Mucosa of gallbladder (tissue), 1 donor: ENCODE results near the gene DCC. TPM values are rescaled to one million over a fixed set of nuclear protein-coding genes. Genes with fewer than 3 reads are reported as not detected.
A peak's percentile ranks its signal among the peaks of the same experiment; 100 is the strongest.

Experiments
- DNase-seq: peaks from one replicate; pipeline ENCODE4 v3.0.0-alpha.2; 2020; ENCODE audit warnings: low spot score
- total RNA-seq: library from RNA; stranded (reverse); gene quantifications from one replicate; pipeline ENCODE4 v1.2.1, GENCODE V29; 2021
- donor health status: DM: no; HTN: no; CAD: no.

The DCC gene
- total RNA-seq, 1 donor from 2014 or later, result not detected

DNA sequence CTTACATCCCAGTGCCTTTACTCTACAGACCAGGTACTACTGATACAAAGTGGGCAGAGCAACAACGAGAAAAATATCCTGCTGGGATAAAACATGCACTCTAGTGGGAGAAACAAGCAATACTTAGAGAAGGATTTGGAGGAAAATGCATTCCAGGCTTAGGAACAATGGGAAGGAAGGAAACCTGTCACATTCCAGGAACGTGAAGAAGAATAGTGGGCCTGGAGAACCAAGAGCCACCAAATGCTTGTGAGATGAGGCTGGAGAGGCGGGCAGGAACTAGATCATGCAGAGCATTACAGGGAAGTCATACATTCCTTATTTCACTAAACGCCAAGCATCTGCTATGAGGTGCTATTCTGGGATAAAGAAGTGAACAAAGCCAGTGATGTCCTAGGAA, 342.3 kb downstream of the DCC start:
- no peak for DNase-seq

DNA sequence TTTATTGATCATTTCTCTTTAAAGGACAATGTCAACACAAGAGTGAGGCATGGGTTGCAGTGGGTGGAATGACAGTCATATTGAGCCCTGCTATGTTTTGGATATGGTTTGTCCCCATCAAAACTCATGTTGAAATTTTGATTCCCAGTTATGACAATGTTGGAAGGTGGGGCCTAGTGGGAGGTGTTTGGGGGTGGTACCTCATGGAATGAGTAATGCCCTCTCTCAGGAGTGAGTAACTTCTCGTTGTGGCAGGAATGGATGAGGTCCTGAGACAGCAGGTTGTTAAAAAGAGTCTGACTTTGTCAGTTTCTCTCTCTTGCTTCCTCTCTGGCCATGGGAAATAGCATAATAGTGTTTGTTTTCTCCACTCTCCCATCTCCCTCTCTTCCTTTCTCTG, 345.3 kb downstream of the DCC start:
- no peak for DNase-seq

DNA sequence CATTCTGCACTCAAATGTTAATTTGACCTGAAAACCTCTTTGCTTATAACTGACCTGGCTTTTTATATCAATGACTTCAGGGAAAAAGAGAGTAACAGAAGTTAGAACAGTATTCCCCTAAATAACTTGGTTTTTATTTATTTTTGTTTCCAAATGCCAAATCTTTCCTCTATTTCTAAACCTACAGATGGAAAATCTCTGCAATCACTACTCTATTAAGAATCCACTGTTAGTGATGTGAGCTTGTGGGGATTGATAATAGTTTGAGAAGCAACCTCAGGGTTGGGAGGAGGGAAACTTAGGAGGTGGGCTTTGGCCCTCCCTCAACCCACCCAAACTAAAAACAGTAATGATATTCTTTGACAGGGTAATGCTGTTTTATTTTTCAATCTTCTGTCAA, 351.8 kb downstream of the DCC start:
- DNase-seq, result no peak

DNA sequence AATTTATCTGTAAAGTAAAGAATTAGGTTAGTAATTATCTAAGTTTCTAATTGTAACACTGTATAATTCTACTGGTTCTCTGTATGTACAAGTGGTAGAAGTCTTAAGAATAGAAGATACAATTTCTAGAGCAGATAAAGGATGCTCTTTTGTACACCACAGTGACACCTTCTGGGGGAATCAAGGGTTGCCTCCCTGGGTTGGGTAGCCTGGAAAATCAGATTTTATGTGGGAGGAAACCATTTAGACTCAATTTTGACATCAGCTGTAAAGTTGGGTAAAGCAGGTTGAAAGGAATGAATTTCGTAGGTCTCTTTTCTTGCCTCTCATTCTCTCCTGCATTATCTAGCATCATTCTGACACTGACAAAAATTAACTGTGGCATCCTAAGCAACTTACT, 354.8 kb downstream of the DCC start:
- DNase-seq, result no peak

DNA sequence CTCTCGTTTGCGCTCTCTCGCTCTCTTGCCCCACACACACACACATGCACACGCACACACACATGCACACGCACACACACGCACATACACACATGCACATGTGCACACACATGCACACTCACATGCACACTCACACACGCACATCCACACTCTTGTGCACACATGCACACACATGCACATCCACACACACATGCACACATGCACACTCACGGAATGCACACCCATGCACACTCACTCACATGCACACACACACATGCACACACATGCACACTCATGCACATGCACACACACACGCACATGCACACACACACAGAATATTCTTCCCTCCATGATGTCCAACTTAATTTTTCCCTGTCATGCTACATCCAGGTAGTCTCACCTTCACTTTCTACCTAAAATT, 360.1 kb downstream of the DCC start:
- DNase-seq, result no peak

DNA sequence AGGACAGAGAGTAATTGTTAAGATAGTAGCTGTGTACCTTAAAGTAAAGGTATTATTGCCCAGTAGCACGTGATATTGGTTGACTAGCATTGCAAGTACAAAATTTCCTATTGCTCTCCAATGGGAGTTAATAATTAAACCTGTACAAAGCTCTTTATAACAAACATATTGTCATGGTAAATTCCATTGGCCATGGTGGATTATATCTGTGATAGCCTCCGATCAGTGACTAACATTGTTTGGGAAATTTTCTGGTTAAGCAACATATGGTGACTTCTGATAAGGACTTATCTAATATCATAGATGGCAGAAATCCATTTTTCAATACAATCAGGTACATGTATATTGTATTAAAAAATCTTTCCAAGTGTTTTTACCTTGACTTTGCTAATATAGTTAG, 360.8 kb downstream of the DCC start:
- DNase-seq, result no peak

DNA sequence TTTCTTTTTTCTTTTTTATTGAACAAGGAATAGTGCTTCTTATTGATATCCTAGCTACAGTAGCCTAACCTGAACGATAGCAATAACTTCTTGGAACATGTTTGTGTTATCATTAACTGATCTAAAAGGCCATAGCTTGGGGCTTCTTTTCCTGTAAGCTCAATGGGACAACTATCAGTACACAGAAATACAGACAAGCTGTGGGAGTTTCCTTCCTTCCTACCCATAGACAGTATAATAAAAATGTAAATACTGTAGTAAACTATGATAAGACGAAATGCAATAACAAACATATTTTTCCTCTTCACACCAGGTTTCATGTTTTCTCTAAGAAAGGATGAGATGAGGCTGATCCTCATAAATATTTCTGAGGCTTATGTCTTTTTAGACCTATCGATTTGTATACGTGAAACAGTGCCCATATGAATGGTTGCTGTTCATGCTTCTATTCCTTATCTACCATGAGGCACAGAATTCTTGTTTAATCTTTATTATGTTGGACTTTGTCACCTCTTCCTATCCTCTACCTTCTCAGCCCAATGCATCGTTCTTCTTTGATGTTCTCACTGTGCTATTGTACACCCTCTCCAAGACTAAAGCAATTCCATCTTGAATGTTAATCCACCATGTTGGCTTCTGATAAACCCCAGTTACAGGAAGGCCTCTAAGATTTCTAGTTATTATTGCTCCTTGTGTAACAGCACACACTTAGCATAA, 361.4 kb downstream of the DCC start:
- DNase-seq, result no peak

DNA sequence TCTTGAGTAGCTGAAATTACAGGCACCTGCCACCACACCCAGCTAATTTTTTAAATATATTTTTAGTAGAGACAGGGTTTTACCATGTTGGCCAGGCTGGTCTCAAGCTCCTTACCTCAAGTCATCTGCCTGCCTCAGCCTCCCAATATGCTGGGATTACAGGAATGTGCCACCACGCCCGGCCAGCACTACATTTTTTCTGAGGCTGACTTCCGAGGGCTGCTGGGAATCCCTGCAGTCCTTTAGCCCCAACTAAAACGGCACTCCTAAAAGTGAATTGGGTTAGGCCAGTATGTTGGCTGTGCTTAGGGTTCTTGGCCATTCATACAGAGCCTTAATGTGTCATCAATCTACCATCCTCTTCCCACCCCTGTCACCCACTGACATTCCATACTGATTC, 375.4 kb downstream of the DCC start:
- no peak for DNase-seq

DNA sequence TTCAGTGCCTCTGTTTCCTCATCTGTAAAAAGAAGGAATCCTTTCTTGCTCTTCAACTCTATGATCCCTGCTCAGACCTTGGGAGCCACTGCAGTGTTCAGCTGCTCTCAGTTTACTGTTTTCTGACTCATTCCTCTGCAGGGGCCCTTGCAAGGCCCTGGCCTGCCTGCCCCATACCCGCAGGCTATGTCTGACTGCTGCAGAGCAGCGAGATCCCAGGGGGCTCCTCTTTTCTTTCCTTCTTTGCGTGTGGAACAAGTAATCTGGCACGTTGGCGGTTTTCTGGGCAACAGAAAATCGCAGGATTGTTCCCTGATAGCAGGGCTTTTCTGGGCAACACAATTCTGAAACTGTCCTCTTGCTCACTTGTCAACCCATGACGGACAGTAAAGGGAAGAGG, 376.0 kb downstream of the DCC start:
- DNase-seq, result no peak

DNA sequence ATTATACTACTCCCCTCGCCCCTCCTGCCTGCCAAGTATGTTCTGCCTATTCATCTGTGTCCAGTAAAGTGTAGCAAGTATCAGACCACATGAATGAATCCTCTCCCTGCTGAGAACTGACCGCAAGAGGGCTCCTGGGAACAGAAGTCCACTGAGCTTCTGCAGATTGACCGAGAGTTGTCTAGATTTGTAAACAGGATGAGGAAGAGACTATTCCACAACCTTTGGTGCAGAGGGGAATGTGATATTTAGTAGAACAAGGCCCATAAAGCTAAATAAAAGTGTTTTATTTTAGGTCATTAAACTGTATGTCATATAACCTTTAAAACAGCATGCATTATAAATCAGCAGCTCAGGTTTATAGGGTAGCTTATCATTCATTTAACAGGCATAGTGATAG, 377.0 kb downstream of the DCC start:
- DNase-seq, result peak; percentile 20

DNA sequence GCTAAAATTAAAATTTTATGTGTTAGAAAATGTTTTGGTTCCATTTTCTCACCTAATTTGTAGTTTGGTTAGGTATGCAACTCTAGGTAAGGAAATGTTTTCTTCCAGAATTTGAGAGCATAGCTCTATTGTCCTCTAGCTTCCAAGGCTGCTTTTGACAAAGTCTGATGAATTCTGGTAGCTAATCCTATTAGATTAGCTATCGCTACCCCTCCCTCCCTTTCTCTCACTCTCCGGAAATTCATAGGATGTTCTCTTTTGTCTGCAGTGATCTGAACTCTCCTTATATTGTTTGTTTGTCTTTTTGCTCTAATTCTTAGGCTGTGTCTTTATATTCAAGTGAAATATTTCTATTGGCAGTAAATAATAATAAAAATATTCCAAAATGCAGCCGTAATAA, 382.9 kb downstream of the DCC start:
- no peak for DNase-seq

DNA sequence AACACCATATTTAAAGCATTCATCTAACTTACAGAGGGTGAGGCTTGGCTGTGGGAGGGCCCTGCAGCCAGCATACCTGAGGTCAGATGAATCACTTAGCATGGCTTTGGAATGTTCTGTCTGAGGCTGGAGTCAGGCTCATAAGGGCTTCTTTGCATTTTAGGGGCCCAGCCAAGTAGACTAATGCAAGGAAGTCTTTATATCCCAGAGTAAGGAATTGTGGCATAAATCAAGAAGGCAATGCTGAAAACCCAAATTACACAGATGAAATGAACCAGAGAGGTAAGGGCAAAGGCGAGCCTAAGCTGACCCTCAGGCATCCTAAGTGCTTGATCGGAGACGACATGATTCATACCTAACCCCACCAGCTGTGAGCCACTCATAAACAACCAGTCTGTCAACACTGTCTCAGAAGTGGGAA, 383.6 kb downstream of the DCC start:
- DNase-seq, result no peak

DNA sequence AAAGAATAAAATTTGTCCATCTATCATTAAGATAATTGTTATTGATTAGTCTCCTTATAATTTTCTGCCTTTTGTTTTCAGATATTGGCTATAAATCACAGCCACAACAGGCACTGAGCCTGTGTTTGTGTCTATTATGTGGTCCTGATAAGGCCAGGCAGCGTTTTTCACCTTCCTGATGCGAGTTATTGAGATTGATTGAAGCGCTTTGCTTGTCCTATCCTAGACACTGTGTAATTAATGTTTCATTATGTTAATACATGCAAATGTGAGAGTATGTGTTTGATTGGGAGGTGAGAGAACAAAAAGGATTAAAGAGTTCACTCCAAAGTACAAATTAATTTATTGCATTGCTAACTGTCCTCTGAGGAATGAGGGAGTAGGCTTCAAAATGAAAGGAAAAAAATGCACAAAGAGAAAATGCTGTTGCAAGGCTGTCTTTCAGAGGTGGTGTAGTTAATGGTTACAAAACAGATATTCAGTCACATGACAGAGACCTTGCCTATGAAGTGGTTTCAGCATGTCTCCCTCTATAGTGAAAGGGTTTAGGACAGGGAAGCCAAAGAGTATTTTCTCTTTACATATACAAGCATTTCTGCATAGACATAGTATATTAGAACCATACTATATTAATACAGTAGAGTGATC, 391.1 kb downstream of the DCC start:
- DNase-seq, result no peak

DNA sequence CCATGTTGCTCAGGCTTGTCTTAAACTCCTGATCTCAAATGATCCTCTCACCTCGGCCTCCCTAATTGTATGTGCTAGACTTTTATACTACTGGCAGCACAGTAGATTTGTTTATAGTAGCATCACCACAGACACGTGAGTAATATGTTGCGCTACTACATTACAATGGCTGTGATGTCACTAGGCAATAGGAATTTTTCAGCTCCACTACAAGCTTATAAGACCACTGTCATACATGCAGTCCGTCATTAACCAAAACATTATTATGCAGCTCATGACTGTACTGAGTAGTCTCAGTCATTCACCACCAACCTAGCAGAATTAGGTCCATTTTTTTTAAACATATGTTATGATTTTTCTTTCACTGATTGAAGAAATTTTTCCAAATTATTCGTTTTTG, 398.9 kb downstream of the DCC start:
- no peak for DNase-seq

DNA sequence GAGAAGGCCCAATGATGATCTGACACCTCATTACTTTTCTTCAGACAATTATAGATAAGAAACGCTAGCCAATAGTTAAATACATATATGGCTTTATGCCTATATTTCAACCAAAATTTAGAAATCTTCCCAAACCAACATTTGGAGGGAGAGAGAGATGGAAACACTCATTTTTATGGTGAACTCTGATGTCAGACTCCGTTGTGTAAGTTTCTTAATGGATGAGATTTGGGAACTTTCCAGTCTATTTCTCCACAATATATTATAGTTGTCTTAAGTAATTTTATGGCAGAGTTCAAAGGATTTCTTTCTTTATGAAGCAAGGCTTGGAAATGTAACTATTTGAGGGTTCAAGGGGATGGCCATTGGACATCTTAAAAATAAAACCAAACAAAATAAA, 407.0 kb downstream of the DCC start:
- no peak for DNase-seq

DNA sequence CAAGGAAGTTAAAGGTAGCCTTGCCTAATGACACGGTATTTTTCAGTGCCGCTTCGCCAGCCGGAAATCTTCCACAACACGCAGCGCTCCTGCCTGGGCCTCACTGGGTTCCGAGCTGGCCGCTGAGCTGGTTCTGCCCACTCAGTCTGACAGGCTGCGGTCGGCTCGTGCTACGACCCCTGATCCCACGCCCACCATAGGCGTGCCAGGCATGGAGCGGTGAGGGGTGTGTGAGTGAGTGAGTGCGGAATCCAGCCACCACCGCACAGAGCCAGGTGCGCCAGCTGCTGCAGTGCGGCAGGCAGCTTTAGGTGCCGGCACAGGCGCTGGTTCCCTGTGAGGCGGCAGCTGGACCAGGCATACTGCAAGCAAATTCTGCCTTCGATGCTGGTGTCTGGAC, 407.9 kb downstream of the DCC start:
- no peak for DNase-seq

DNA sequence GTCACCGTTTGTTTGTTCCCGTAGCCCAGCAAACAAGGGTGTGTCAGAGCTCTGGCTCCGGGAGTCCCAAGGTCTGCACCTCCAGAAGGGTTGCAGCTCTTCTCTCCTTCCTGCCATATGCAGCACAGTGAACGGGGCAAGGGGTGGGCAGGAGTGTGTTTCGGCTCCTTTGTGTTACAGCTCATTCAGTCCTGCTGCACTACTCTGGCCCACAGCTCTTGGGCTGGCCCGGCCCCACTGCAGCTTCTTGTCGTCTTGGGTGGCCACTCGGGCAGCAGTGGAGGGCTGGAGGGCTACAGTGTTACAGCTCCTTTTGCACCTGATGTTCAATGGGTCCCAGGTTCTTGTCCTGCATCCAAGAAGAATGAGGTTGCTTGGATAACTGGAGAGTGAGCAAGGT, 408.3 kb downstream of the DCC start:
- DNase-seq, result no peak

DNA sequence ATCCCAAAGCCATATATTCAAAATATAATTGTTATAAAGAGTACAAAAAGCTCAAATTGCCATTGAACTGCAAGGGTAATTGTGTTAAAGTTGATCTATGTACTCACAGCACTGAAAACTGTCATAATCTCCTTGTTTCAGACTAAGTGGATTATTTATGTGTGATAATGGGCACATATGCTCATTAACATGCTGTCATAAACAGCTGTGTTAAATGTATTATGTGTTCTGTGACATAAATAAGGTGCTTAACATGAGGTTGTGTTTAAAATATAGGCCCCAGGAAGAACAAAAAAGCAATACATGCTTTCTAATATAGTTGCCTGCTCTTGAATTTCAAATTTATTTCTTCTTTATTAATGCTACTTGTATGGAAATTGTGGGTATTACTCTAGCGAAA, 409.5 kb downstream of the DCC start:
- DNase-seq, result no peak

DNA sequence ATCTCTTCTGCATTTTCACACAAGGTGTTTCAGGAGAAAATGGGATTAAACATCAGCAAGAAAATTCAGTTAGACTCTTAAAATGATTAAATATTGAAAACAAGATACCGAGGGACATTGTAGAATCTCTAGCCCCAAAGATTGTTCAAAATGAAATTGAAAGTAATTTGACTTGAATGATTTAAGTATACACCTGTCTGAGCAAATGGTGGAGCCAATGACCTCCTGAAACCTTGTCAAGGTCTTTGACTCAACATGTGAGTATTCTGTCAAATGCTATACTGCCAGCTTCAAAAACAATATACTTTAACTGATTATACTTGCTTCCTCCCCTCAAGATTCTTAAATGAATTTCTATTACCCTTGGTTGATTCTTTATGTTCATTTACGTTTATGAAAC, 411.0 kb downstream of the DCC start:
- DNase-seq, result no peak

DNA sequence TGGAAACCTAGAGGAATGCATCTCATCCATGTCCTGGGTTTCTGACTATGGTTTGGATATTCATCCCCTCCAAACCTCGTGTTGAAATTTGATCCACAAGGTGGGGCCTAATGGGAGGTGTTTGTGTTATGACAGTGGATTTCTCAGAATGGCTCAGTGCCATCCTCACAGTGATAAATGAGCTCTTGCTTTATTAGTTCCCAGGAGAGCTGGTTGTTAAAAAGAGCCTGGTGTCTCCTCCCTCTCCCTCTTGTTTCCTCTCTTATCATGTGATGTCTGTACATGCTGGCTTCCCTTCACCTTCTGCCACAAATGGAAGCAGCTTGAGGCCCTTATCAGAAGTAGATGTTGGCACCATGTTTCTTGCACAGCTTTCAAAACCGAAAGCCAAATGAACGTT, 424.3 kb downstream of the DCC start:
- DNase-seq, result no peak

DNA sequence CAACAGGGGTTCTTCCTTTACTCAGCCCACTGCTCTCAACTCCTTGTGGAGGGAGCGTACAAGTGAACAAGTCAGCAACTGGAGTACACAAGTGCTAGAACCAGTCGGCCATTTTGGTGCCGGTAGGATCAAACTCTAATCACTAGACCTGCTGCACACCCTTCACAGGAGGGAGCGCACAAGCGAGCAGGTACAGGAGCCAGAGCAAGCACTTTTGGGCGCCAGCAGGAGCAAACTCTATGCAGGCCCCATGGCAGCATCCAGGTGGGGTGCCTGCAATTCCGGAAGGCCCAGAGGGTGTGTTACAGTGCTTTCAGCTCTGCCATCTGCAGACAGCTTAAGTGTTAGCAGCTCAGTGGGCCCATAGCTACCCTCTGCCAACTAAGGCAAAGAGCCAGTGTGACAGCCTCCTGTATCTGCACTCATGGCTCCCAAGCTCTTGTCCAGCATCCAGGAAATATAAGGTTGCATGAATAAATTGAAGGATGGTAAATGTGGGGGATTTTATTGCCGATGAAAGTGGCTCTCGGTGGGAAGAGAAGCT, 426.1 kb downstream of the DCC start:
- DNase-seq, result no peak

DNA sequence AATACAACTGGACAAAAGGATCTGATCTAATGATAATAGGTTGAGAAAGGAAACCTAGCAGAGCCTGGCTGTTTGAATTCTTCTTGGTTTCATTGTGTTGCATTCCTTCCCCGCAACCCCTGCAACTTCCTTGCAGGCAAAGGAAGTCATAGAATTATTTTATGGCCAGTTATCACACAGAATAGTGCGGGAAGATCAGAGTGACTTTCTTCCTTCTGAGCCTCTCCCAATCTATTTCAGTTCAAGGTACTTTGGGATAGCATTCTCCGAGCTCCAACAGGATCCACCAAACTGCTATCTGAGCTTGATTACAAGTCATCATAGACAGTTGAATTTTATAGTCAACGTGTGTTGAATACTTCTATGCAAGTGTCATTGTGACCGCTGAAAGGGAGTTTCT, 441.1 kb downstream of the DCC start:
- DNase-seq, result no peak

DNA sequence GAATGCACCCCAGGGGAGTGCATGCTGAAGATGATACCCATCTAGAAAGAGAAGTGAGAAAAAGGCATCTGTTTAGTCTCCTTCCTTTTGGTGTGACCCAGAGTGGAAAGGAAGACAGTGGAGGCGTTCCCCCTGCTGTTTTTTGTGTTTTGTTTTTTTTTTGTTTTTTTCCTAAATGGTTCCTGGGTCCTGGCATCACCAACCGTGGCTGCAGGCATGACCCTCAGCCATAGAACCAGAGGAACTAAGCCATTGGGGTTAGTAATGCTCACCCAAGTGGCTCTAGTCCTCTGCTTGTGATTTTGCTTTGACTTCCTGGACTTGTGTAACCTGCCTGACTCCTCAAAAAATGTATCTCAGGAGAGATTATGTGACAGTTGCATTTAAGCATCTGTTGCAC, 451.3 kb downstream of the DCC start:
- no peak for DNase-seq

DNA sequence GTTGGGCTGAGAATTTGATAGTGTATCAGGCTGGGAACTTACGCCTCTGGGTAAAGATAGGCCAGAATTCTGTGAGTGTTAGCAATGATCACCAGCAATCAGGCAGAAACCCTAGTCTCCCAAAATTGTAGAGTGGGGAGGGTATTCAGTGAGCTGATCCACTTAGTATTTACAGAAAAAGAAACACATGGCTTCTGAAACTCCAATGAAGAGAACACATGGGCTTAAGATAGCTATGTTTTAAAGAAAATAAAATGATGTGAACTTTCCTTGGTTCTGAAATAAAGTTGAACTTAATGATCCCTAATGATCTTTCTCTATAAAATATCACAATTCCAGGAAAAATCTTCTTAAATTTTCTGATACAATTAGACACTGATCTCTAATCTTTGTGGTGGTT, 472.8 kb downstream of the DCC start:
- DNase-seq, result no peak
